Activated T-cell treated with anti-CD3 and anti-CD28 coated beads, Interleukin-2, amount 50 U/mL, for 1 hour (primary cell): ENCODE measurements around the gene POLR1E.
"Not testable (repeated sequence)": the region's sequence is repeated elsewhere in the genome, so short reads cannot be mapped to it uniquely, and the experiment has no call there.

ENCODE experiments used
- DNase-seq: peaks from one replicate; pipeline ENCODE4 v3.0.0-alpha.2; 2020

The POLR1E gene

DNA sequence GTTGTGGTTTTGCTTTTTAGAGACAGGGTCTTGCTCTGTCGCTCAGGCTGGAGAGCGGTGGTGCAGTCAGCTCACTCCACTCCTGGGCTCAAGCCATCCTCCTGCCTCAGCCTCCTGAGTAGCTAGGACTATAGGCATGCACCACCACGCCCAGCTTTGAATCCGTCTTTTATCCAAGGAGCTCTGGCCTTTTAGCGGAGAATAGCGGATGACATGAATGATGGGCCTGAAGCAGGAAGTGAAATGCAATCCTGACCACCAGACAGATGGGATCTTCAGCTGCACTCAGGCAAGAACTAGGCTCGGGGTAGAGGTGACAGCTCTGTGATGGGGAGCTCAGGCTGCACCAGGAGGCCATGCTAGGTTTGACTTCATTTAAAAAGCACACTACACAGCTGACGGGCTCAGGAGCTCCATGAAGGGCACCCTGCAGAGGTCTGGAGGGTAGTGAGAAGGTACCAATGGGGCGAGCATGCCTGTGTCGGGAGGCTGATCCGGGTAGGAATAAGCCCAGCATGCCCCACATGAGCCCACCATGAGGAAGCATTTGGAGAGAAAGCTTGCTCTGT lies 21.9 kb downstream of the POLR1E start:
- DNase-seq, result no peak

DNA sequence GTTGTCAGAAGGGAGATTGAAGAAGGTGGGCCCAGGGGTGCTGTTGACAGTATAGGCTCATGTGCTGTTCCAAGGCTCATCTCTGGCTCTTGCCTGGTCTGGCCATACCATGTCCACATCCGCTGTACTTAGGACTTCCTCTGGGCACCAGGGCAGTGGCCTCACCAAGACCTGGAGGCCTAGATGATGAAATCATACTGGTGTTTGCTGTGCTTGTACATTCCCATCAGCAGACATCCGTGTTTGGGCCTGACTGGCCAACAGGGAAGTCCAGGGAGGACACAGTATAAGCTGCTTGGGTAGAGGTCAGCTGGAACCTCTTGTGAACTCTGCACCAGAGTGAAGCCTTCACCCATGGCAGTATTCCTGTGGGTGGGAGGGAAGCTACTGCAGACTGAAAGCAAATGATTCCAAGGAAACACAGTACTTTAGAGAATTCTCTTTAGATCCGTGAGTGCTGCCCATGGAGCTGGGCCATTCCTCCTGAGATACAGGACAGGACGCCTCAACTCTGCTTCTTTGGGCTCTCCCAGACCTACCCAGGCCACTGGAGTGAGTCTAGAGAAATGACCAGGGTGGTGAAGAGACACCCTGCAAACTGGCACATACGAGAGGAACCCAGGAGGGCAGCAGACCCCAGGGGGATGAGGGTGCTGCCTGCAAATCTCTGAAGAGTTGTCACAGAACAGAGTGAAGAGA lies 22.5 kb downstream of the POLR1E start:
- DNase-seq, result no peak

DNA sequence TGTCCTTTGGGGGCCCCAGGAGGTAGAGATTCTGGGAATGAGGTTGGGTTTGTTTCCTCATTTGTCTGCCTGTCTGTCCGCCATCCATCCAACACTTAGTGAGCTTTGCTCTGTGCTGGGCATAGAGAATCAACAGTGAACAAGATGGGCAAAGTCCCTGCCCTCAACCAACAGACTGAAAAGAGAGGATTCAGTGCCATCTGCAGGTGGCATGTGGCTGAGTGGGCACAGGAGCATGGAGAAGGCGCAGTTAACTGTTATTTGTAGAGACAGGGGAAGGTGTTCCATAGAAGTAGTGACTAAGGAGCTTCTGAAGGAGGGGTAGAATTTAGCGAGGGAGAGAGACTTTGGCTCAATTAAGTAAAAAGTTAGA lies 23.1 kb downstream of the POLR1E start:
- no peak for DNase-seq

DNA sequence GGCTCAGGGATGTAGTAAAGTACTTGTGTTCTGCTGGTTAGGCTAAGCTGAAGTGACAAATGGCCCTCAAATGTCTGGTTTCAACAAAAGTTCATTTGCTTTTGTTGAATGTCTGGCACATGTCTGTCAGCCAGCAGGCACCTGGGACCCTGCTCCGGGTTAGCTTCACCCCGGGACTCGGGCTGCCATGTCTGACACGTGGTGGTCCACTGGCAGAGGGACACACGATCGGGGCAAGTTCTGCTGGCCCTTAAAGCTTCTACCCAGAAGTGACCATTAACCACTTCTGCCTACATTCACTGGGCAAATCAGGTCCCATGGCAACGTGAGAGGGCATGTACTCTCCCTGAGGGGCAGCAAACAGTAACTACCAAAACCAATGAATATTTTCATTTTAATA lies 23.8 kb downstream of the POLR1E start:
- DNase-seq, result no peak

DNA sequence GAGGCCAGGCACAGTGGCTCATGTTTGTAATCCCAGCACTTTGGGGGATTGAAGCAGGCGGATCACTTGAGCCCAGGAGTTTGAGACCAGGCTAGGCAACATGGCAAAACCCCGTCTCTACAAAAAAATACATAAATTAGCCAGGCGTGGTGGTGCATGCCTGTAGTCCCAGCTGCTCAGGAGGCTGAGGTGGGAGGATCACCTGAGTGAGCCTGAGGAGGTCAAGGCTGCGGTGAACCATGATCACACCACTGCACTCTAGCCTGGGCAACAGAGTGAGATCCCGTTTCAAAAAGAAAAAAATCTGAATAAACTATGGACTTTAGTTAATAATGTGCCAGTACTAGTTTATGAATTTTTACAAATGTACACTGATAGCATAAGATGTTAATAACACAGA lies 24.3 kb downstream of the POLR1E start:
- not testable (repeated sequence) for DNase-seq

DNA sequence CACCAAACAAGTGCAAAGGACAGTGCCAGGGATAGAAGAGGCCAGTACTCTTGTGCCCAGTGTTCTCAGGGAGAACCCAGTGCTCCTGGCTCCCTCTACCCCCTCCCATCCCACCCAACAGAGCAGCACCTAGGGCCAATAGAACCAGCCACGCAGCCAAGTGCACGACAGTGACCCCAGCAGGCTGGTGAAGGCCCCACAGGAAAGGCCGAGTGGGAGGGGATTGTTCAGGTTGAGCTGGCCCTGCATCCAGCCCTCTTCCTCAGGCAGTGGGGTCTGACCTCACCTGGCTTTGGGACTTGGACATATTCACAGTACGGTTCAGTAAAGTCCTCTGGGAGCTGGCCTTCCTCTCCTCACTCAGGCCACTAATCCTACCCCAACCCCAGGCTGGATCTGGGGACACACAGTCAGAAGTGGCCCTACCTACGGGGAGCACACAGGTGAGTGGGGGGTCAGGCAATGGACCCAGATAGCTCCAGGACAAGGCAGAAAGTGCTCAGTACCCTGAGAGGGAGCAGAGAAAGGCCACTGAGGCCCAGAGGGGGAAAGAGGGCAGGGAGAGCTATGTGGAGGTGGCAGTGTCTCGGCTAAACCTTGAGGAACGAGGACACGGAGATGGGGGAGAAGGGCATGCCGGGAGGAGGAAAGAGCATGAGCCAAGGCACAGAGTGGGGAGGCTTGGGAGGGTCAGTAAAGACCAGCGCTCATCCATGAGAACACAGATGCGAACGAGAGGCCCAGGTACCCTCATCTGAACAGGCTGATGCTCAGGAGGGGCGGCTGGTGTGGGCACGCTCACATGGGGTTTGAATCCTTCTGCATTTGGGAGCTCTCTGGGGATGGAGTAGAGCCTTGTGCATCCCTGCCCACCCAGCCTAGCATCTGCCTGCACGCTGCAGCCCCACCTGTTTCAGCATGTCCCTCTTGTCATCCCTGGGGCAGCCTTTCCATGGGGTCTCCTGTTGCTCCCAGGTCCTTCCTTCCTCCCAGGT lies 25.6 kb downstream of the POLR1E start:
- DNase-seq, result no peak

DNA sequence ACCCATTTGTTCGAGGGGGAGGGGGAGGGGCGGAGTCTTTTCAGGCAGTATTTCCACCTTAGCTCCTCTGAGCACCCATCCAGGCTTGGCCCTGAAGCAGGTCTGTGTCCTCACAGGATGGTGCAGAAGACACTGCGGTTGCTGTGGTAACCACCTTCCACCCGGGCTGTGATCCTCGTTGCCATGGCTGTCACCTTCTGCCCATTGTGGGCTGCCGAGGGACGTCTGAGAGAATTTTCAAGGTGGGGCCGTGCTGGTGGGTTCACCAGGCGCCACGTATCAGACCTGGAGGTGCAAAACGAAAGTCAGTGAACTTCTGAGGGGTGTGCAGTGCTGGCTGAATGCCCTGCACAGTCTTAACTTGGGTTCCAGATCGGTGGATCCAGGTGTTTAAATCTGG lies 26.7 kb downstream of the POLR1E start:
- peak; percentile 28 for DNase-seq

DNA sequence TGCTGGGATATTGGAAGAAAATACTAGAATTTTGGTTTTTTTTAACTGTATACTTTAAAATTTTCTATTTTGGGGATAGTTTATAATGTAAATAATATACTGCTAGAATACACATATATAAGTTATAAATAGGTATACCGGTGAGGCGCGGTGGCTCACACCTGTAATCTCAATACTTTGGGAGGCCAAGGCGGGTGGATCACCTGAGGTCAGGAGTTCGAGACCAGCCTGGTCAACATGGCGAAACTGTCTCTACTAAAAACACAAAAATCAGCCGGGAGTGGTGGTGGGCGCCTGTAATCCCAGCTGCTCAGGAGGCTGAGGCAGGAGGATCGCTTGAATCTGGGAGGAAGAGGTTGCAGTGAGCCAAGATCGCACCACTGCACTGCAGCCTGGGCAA lies 28.7 kb downstream of the POLR1E start:
- not testable (repeated sequence) for DNase-seq

DNA sequence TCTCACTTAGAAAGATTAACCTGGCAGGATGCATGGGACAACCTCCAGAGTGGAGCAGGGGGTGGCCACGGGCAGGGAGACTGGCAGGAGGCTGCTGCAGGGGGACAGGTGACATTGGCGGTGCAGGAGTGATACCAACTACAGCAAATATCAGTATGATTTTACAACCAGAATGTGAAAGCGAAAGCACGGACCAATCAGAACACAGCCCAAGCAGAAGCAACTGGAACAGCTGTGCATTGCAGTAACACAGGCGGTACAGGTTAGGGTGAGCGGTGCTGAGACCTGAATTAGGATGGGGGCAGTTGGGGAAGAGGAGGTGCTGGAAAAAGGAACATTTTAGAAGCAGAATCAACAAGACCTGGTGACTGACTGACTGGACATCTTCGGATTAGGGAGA lies 29.3 kb downstream of the POLR1E start:
- no peak for DNase-seq

DNA sequence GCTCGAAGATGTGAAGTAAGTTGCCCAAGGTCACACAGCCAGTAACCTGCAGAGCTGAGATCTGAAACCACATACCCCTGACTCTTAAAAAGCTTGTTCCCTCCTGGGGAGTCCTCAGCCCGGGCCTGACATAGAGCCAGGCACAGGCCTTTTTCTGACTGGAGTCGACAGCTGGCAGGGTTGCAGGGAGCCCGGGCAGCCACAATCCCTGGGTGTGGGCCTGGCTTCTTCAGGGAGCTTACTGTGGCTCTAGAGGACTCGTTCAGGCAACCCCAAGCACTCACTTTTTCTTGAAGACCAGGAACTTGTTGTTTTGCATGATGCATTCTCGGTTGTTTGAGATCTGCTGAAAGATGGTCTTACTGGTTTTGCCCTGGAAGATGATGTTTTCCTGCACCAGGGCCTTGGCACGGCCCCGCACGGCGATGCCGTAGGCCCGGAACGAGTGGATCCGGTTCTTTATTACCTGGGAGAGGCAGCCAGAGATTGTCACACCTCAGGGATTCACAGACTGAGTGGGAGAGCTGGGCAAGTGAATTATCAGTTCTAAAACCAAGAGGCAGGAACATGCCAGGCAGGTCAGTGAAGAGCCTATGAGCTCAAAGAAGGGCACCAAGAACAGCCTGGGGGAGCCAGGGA lies 30.0 kb downstream of the POLR1E start:
- DNase-seq, result no peak

DNA sequence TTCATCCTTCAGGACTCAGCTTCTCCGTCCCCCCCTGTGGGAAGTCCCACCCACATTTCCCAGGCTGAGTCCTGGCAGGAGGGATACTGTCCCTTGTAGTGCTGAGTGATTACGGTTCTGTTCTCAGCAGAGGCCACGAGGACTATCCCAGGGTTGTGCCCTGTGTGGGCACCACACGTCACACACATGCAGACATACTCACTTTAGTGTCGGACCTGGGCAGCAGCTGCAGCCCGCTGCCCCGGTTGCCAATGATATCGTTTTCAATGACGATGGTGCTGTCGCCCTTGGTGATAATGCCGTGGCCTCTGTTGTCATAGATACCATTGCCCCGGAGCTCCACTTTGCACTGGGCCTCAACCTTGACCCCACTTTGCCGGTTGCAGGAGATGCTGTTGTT lies 32.2 kb downstream of the POLR1E start:
- no peak for DNase-seq

DNA sequence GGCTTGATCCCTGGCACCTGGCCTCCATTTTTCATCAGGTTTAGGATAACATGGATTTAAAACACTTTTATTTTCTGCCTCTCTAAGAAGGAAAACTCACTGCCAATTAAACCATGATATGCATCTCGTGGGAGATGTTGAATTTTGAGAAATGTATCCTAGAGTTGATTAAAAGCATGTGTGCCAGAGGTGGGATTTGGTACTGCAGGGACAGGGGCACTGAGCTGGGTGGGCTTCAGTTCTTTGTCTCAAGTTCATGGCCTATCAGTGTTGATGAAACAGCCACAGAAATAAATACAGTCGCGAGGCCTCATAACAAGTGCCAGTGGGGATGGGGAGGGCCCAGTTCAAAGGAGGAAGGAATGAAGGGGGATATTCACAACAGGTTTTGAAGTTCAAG lies 34.9 kb downstream of the POLR1E start:
- DNase-seq, result no peak

DNA sequence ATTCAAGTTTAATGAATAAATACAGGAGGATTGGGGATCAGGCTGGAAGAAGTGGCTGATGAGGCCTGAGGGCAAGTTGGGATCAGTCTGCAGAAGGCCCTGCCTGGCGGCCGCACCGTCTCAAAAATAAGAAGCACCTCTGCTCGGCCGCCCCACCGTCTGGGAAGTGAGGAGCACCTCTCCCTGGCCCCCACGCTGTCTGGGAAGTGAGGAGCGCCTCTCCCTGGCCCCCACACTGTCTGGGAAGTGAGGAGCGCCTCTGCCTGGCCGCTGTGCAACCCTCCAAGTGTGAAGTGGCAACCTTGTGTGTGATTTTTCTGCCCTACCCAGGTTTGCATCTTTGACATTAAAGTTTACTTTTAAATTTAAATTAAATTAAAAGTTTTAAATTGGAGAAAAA lies 35.4 kb downstream of the POLR1E start:
- DNase-seq, result no peak

DNA sequence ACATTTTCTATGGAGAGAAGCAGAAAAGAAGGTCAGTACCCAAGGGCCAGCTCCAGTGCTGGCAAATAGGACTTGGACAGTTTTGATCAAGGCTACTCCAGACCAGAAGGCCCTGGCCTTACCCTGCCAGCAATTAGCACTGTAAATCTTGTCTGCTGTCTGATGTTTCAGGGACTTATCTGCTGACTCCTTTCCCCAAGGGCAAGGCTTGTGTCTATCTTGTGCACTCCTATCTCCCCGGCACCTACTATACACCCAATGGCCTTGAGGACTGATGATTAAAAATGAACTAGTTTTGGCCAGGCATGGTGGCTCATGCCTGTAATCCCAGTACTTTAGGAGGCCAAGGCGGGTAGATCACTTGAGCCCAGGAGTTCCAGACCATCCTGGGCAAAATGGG lies 37.2 kb downstream of the POLR1E start:
- no peak for DNase-seq

DNA sequence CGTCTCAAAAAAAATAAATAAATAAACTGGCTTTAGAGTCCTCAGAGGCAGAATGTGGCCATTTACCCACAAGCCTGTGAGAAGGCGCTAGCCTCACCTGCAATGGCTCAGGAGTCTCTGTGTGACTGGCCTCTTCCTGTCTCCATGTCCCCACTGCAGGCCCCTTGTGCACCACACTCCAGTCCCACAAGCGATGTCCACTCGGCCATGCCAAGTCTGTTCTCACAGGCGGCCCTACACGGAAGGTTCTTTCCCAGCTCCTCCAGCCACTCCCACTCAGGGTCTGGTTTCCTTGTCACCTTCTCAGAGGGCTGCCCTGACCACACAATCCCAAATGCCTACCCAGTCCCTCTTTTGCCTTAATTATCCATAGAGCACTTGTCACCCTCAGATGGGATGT lies 38.2 kb downstream of the POLR1E start:
- DNase-seq, result no peak

DNA sequence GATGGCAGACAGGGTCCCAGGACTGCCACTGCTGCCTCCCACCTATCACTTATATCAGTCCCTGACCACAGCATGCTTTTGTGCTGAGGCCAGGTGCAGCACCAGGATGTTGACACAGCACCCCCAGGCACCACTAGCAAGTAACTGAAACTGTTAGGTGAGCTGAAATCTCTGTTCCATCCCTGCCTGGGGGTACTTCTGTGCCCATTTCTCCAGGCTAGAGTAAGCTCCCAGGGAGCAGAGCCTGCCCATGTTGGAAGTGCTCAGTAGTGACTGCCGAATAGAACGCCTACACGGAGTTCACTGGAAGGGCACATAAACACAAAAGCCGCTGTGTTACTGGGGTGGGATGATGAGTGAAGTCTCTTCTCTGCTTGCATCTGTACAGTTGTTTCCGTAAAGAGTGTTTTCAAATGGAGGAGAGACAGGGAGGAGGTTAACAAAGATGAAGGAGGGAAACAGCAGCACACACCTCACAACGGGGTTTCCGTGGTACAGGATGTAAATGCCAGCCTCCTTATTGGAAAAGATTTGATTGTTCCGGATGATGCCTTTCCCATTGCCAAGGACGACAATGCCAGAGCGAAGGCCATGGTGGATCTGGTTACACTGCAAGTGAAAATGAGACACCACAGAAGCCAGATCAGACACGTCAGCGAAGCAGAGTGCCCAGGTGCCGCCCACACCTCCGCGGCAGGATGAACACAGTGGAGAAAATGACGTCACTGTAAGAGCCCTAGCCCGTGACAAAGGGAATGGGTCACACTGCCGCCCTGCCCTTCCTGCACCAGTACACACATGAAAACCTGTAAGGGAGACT lies 43.1 kb downstream of the POLR1E start:
- DNase-seq, result peak; percentile 70

DNA sequence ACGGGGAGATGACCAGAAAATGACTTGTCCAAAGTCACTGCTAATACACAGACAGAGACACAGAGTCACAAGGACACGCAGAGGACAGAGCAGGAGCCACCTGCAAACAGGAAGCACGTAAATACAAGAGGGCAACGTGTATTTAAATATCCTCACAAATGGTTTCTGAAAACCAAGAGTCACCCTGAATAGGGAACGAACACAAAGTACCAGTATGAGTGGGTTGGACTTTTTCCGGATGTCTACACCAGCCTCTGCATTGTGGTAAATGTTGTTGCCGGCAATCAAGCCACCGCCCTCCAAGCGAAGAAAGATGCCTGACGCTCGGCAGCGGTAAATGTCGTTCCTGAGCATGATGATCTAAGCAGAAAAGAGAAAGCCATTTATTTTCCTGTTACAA lies 46.0 kb downstream of the POLR1E start:
- peak; percentile 32 for DNase-seq

DNA sequence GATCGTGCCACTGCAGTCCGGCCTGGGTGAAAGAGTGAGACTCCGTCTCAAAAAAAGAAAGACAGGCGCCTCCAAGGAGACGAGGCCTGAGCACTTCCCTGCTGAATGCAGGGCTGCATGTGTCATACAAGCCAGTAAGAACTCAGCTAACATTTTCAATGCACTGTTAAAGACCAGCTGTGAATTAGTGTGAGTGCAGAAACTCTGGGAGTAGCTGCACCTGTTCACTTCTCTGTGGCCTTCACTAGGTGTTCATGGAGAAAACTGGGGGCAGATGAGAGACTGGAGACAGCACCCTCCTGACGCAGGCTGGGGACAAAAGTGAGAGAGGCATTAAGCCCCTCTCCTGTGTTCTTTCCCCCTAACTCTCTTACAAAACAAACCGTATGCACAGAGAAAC lies 48.7 kb downstream of the POLR1E start:
- DNase-seq, result no peak

DNA sequence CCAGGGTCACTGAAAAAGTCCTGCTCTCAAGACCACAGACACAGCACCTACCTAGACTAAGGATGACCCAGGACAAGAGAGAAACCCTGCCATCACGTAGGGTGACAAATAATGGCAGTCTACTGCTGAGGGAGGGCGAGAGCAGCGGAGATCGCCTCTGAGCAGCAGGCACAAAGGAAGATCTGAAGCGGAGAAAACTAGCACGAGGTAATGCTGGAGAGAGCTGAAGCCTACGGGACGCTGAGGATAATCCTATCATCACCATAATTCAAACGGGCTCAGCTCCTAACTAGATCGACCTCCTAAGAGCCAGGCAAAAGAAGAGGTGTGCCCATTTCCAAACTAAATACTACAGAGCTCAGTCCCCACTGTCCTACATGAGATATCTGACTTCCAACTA lies 49.2 kb downstream of the POLR1E start:
- no peak for DNase-seq

DNA sequence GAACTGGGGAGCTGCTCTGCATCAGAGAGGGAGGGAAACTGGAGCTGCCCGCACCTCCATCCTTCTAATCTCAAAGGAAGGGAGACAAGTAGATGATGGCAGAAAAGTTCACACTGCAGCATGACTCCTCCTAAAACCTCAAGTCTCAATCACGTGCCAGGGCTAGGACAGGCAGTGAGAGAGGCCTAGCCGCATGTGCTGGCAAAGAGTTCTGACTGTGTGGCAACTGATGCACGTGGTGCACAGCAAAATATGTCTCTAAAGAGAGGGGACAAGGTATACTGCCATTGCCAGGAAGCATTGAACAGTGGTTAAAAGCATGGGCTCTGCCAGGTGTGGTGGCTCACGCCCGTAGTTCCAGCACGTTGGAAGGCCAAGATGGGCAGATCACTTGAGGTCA lies 52.4 kb downstream of the POLR1E start:
- DNase-seq, result no peak

DNA sequence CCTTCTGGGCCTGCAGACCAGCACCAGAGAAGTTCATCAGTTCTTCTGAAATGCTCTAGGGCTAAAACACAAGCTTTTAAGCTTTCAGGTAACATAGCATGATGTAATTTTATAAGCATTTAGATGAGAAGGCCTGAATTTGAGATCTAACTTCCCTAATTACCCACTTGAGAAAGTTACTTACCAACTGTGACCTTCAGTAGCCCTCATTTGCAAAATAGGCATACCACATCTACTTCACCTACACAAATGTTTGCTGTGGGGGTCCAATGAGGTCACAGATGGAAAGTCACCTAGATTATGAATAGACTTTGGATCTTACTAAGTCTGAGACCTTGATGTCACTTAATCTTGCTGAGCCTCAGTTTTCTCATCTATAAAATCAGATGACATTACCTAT lies 53.9 kb downstream of the POLR1E start:
- DNase-seq, result no peak

DNA sequence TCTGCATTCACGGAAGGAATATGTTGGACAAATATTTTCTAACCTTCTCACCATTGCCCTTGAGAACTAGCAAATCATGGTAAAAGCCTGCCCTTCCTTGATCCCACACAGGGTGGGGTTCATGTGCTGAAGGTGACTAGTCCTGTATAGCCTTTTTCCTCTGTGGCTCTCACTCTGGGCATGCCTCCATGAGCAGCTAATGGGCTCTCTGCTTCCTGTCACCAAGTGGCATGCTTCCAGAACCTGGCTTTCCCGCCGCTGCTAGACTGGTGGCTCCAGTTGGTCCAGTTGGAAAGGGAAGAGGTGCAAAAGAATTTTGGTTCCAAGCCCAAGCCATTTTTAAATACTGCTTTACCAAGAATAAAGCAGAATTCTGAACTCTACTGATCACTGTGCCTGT lies 54.9 kb downstream of the POLR1E start:
- DNase-seq, result no peak

DNA sequence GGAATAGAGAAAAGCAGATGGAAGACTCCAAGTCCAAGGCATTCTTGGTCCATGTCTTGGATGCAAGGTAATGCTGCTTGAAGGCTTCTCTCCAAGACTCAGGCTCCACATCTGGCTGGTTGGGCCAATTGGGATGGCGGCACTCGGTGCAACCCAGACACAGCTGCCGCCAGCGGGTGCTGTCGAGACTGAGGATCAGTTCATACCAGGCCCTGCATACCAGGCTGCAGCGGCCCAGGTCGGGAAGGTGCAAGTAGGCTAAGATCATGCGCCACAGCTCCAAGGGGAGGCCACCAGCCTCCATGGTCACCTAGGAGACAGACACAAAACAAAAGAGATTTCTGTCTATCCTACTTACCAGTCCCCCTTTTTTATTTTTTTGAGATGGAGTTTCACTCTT lies 55.7 kb downstream of the POLR1E start:
- no peak for DNase-seq
